Choroid plexus epithelial cell (primary cell): ENCODE data around the gene CPA1.

Source experiments
- DNase-seq: peaks from one replicate; pipeline ENCODE4 v3.0.0-alpha.2; 2010; ENCODE audit warnings: low read depth
- H3K4me3 ChIP-seq: 2 replicates; pipeline ENCODE4 v1.5.1; 2011; ENCODE audit warnings: low read depth, mild to moderate bottlenecking, control low read depth, low read length, moderate library complexity
- CTCF ChIP-seq: conservative IDR thresholded peaks from 2 replicates; pipeline ENCODE4 v1.5.1; 2011; ENCODE audit warnings: low read depth, mild to moderate bottlenecking, control low read depth, inconsistent platforms, low read length, moderate library complexity

The CPA1 gene

GRCh38 chr7:130417213-130417612 is 36.9 kb downstream of the CPA1 start:
- no peak for DNase-seq
- no peak for TF ChIP-seq CTCF
- H3K4me3 ChIP-seq = no peak overlapping the region

- no peak overlapping the region for H3K4me3 ChIP-seq
- no peak for TF ChIP-seq CTCF
- no peak for DNase-seq
Observed at GRCh38 chr7:130418306-130418705, 38.0 kb downstream of the CPA1 start.

GRCh38 chr7:130419658-130420057 is 39.4 kb downstream of the CPA1 start:
- TF ChIP-seq CTCF = no peak
- H3K4me3 ChIP-seq = no peak overlapping the region
- DNase-seq = peak; percentile 69

- peak; percentile 39 for DNase-seq
- no peak overlapping the region for H3K4me3 ChIP-seq
- no peak for TF ChIP-seq CTCF
Observed at GRCh38 chr7:130420943-130421578, 40.8 kb downstream of the CPA1 start.

- no peak for TF ChIP-seq CTCF
- H3K4me3 ChIP-seq = no peak overlapping the region
- peak; percentile 70 for DNase-seq
Observed at GRCh38 chr7:130421684-130422083, 41.4 kb downstream of the CPA1 start.

GRCh38 chr7:130423501-130424037 is 43.3 kb downstream of the CPA1 start:
- no peak for TF ChIP-seq CTCF
- H3K4me3 ChIP-seq = no peak overlapping the region
- no peak for DNase-seq

- DNase-seq = no peak
- no peak for TF ChIP-seq CTCF
- H3K4me3 ChIP-seq = no peak overlapping the region
Observed at GRCh38 chr7:130425796-130426195, 45.5 kb downstream of the CPA1 start.
